ENCODE measurements around the gene PNISR.

- TF ChIP-seq ZFP30 (CRISPR knock-in tag; IDR thresholded peaks at IDR 0.05) = no peak
- TF ChIP-seq PATZ1 (CRISPR knock-in tag; IDR thresholded peaks at IDR 0.05; ENCODE audit: borderline replicate concordance) = no peak
- TF ChIP-seq GLIS3 (CRISPR knock-in tag; IDR thresholded peaks at IDR 0.05) = no peak
Measured at GRCh38 chr6:99434702-99435530, 9.8 kb upstream of the PNISR start.
